Astrocyte (in vitro differentiated cells and primary cell): ENCODE measurements around the gene MBP. TPM values are rescaled to one million over a fixed set of nuclear protein-coding genes. Genes with fewer than 3 reads are reported as not detected.

ENCODE experiments used
- DNase-seq: peaks from one replicate; pipeline ENCODE4 v3.0.0-alpha.2; 2010; ENCODE audit warnings: low read depth
- FAIRE-seq: peaks from 2 replicates; lab custom pipeline; 2011; peaks lifted over from hg19 to GRCh38; lab: Jason Lieb, UNC
- H2AFZ ChIP-seq: 2 replicates; pipeline ENCODE4 v1.6.0; 2012; ENCODE audit warnings: low read depth, low read length, inconsistent platforms
- H3K27ac ChIP-seq: 2 replicates; pipeline ENCODE4 v1.5.1; 2011; ENCODE audit warnings: low read depth, low read length, inconsistent platforms
- H3K27me3 ChIP-seq: 2 replicates; pipeline ENCODE4 v1.6.0; 2011; ENCODE audit warnings: low read length, inconsistent platforms; ENCODE audit not compliant: insufficient read depth
- H3K36me3 ChIP-seq: 2 replicates; pipeline ENCODE4 v1.5.1; 2011; ENCODE audit warnings: low read length, inconsistent platforms; ENCODE audit not compliant: insufficient read depth
- H3K4me1 ChIP-seq: 2 replicates; pipeline ENCODE4 v1.5.1; 2011; ENCODE audit warnings: low read length, inconsistent platforms; ENCODE audit not compliant: insufficient read depth
- H3K4me2 ChIP-seq: 2 replicates; pipeline ENCODE4 v1.6.0; 2012; ENCODE audit warnings: low read length, inconsistent platforms
- H3K4me3 ChIP-seq: 2 replicates; pipeline ENCODE4 v1.5.1; 2011; ENCODE audit warnings: low read depth, mild to moderate bottlenecking, low read length, inconsistent platforms; ENCODE audit not compliant: insufficient read depth
- H3K79me2 ChIP-seq: 2 replicates; pipeline ENCODE4 v1.6.0; 2012; ENCODE audit warnings: mild to moderate bottlenecking, low read length, inconsistent platforms; ENCODE audit not compliant: insufficient read depth
- H3K9ac ChIP-seq: 2 replicates; pipeline ENCODE4 v1.6.0; 2012; ENCODE audit warnings: mild to moderate bottlenecking, low read length, inconsistent platforms
- H3K9me3 ChIP-seq: 2 replicates; pipeline ENCODE4 v1.5.1; 2012; ENCODE audit warnings: low read depth, mild to moderate bottlenecking, low read length, inconsistent platforms; ENCODE audit not compliant: insufficient read depth
- H4K20me1 ChIP-seq: 2 replicates; pipeline ENCODE4 v1.6.0; 2012; ENCODE audit warnings: low read length, inconsistent platforms; ENCODE audit not compliant: insufficient read depth
- H3K27ac Mint-ChIP-seq: one replicate; pipeline ENCODE4 v1.8.0; 2021; ENCODE audit warnings: mild to moderate bottlenecking, mixed read lengths; ENCODE audit not compliant: unreplicated experiment
- H3K27me3 Mint-ChIP-seq: one replicate; pipeline ENCODE4 v1.8.0; 2021; ENCODE audit warnings: low read depth, mixed read lengths; ENCODE audit not compliant: unreplicated experiment
- H3K36me3 Mint-ChIP-seq: one replicate; pipeline ENCODE4 v1.8.0; 2021; ENCODE audit warnings: low read depth, mixed read lengths; ENCODE audit not compliant: unreplicated experiment
- H3K4me1 Mint-ChIP-seq: one replicate; pipeline ENCODE4 v1.8.0; 2021; ENCODE audit warnings: low read depth, mixed read lengths; ENCODE audit not compliant: unreplicated experiment
- H3K4me3 Mint-ChIP-seq: one replicate; pipeline ENCODE4 v1.8.0; 2021; ENCODE audit warnings: mild to moderate bottlenecking, moderate library complexity, mixed read lengths; ENCODE audit not compliant: unreplicated experiment
- H3K9me3 Mint-ChIP-seq: one replicate; pipeline ENCODE4 v1.8.0; 2021; ENCODE audit warnings: mild to moderate bottlenecking, mixed read lengths; ENCODE audit not compliant: unreplicated experiment
- EZH2 ChIP-seq: IDR thresholded peaks from 2 replicates; pipeline ENCODE4 v1.6.1; 2012; ENCODE audit warnings: mild to moderate bottlenecking, low read length, inconsistent platforms; ENCODE audit not compliant: insufficient read depth
- total RNA-seq: library from RNA; stranded (reverse); gene quantifications from 2 replicates; pipeline ENCODE4 v1.2.1, GENCODE V29; 2021
- TF ChIP-seq, protein P1 (sequence below): IDR thresholded peaks from 2 replicates; pipeline ENCODE4 v1.5.1; 2011; ENCODE audit warnings: low read depth, mild to moderate bottlenecking, inconsistent platforms, low read length, moderate library complexity; ENCODE audit not compliant: insufficient read depth

Gene MBP
- total RNA-seq, 1 donor from 2014 or later = 11.4 TPM

DNA sequence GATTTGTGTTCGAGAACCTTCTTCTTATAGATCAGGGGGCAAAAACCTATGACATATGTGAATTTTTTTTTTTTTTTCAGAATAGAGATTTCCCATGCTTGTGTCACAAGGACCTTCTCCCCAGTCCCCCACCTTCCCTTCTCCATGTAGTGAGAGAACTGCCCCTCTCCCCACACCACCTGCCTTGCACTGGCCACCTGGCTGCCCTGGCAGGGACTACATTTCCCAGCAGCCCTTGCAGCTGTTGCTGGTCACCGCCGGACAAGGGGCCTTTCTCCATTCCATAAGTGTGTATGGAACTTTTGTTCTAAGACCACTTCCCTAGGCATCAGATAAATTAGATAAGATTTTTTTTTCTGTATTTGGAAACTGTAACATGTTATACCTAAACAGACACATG lies 22.2 kb downstream of the MBP start:
- DNase-seq (no peak), FAIRE-seq (no peak)
- Mint-ChIP-seq H3K4me1 (peaks cover 29% of the 10 kb centered on the region), H3K36me3 (no peaks in the 10 kb centered on the region), H3K27me3 (no peaks in the 10 kb centered on the region), H3K9me3 (no peaks in the 10 kb centered on the region), H3K27ac (no peak overlapping the region), H3K4me3 (no peak overlapping the region)
- TF ChIP-seq, protein P1, sequence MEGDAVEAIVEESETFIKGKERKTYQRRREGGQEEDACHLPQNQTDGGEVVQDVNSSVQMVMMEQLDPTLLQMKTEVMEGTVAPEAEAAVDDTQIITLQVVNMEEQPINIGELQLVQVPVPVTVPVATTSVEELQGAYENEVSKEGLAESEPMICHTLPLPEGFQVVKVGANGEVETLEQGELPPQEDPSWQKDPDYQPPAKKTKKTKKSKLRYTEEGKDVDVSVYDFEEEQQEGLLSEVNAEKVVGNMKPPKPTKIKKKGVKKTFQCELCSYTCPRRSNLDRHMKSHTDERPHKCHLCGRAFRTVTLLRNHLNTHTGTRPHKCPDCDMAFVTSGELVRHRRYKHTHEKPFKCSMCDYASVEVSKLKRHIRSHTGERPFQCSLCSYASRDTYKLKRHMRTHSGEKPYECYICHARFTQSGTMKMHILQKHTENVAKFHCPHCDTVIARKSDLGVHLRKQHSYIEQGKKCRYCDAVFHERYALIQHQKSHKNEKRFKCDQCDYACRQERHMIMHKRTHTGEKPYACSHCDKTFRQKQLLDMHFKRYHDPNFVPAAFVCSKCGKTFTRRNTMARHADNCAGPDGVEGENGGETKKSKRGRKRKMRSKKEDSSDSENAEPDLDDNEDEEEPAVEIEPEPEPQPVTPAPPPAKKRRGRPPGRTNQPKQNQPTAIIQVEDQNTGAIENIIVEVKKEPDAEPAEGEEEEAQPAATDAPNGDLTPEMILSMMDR = no peak
- no peak for TF ChIP-seq EZH2
- no peak overlapping the region for H3K9ac ChIP-seq
- no peak overlapping the region for H2AFZ ChIP-seq
- H3K4me1 ChIP-seq = peaks cover 32% of the 10 kb centered on the region
- no peaks in the 10 kb centered on the region for H3K36me3 ChIP-seq
- H3K4me3 ChIP-seq = no peak overlapping the region
- no peaks in the 10 kb centered on the region for H3K79me2 ChIP-seq
- H3K27ac ChIP-seq = no peak overlapping the region
- H3K27me3 ChIP-seq = no peaks in the 10 kb centered on the region
- no peaks in the 10 kb centered on the region for H4K20me1 ChIP-seq
- H3K4me2 ChIP-seq = no peak overlapping the region
- no peaks in the 10 kb centered on the region for H3K9me3 ChIP-seq

DNA sequence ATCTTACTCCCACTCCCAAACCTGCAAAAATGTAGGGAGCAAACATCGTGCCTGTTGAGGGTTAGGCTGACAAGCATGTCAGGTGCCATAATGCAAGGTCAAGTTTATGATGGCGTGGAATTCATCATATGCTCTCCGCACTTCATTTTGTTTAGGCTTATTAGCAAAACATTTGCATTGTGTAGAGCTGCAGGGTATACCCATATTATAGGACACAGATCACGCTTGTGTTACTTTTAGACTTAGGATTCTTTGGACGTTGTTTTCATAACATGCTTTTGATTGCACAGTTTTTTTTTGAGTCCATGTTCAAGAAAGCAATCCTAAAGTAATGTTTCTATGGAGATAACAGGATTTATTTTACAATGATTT lies 22.9 kb downstream of the MBP start:
- TF ChIP-seq, protein P1 = no peak
- TF ChIP-seq EZH2 = no peak
- H3K27ac Mint-ChIP-seq = no peak overlapping the region
- H3K4me3 ChIP-seq = no peak overlapping the region
- no peaks in the 10 kb centered on the region for H3K27me3 ChIP-seq
- no peaks in the 10 kb centered on the region for H3K27me3 Mint-ChIP-seq
- no peak overlapping the region for H3K4me2 ChIP-seq
- FAIRE-seq = no peak
- H3K9me3 ChIP-seq = no peaks in the 10 kb centered on the region
- no peaks in the 10 kb centered on the region for H3K79me2 ChIP-seq
- no peaks in the 10 kb centered on the region for H3K36me3 Mint-ChIP-seq
- no peak overlapping the region for H2AFZ ChIP-seq
- H3K36me3 ChIP-seq = no peaks in the 10 kb centered on the region
- H3K4me3 Mint-ChIP-seq = no peak overlapping the region
- no peaks in the 10 kb centered on the region for H3K9me3 Mint-ChIP-seq
- no peak overlapping the region for H3K9ac ChIP-seq
- DNase-seq = no peak
- no peak overlapping the region for H3K27ac ChIP-seq
- peaks cover 26% of the 10 kb centered on the region for H3K4me1 ChIP-seq
- H3K4me1 Mint-ChIP-seq = peaks cover 28% of the 10 kb centered on the region
- no peaks in the 10 kb centered on the region for H4K20me1 ChIP-seq

DNA sequence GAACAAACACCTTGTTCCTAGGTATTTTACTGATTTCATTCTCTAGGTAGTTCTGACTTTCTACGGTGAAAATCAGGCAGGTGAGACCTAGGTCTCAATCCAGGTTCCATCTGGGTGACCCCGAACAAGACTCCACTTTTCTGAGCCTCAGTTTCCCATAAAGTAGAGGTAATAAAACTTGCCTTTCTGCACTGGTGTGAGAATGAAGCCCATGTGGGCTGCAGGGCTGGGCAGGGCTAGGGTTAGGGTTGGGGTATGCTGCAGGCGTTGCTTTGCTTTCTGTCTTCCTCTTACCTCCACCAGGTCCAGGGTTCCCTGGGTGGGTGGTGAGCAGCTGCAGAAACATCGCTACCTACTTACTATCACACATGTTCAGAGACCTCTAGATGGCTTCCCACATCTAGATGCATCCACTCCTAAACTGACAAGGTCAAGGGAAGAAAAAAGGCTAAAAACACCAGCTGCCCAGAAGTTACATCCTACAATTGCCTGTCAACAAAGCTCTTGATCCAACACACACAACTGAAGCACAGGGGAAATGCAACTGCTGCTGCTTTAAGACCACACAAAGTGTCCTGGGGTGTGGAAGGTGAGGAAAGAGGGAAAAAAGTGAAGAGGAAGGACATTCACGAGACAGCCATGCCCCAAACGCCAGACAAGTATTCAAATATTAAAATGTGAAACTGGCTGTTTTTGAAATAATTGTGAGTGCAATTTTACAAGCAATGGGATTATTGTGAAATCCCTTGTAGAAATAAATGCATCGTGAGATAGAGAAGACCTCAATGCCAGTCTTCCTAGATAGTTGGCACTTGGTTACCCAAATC lies 23.5 kb downstream of the MBP start:
- Histone ChIP-seq H3K4me3 (no peak overlapping the region), H3K27me3 (no peaks in the 10 kb centered on the region), H3K4me2 (peak overlapping the region; percentile 66), H3K4me1 (peaks cover 26% of the 10 kb centered on the region), H4K20me1 (no peaks in the 10 kb centered on the region), H3K27ac (peak overlapping the region; percentile 74), H2AFZ (no peak overlapping the region), H3K36me3 (no peaks in the 10 kb centered on the region), H3K9ac (peak overlapping the region; percentile 64), H3K79me2 (no peaks in the 10 kb centered on the region), H3K9me3 (no peaks in the 10 kb centered on the region)
- Mint-ChIP-seq H3K4me3 (no peak overlapping the region), H3K36me3 (no peaks in the 10 kb centered on the region), H3K27ac (no peak overlapping the region), H3K4me1 (peaks cover 28% of the 10 kb centered on the region), H3K27me3 (no peaks in the 10 kb centered on the region), H3K9me3 (no peaks in the 10 kb centered on the region)
- DNase-seq (no peak), FAIRE-seq (no peak)
- TF ChIP-seq EZH2 = no peak
- TF ChIP-seq, protein P1 = no peak
